WTC11 (cell line): ENCODE measurements around the gene IMMP1L. TPM values are rescaled to one million over a fixed set of nuclear protein-coding genes. Genes with fewer than 3 reads are reported as not detected.
A peak's percentile ranks its signal among the peaks of the same experiment; 100 is the strongest.

Experiments
- ATAC-seq: fragments of 200-7000 bp; cut with Tn5 transposase; 2 replicates; pipeline ENCODE4 v1.10.0; 2021; ENCODE audit warnings: mild to moderate bottlenecking, moderate library complexity
- CTCF ChIA-PET: fragments of 300-600 bp; sonication (Branson Sonifier 250); formaldehyde crosslinking; loops from one replicate; lab custom pipeline; 2021; ENCODE audit warnings: antibody characterized with exemption; lab: Charles Lee
- POLR2A ChIA-PET: fragments of 350-600 bp; sonication (Branson Sonifier 250); formaldehyde crosslinking; loops from one replicate; lab custom pipeline; 2021; ENCODE audit warnings: antibody characterized with exemption; lab: Charles Lee
- DNase-seq: peaks from one replicate; pipeline ENCODE4 v3.0.0; 2021; ENCODE audit warnings: low spot score
- H3K27ac Mint-ChIP-seq: 2 replicates; pipeline ENCODE4 v1.8.0; 2021; ENCODE audit warnings: mixed read lengths
- H3K27me3 Mint-ChIP-seq: 2 replicates; pipeline ENCODE4 v1.8.0; 2021; ENCODE audit warnings: low read depth, mild to moderate bottlenecking, moderate library complexity, mixed read lengths
- H3K36me3 Mint-ChIP-seq: 2 replicates; pipeline ENCODE4 v1.8.0; 2021; ENCODE audit warnings: mixed read lengths
- H3K4me1 Mint-ChIP-seq: 2 replicates; pipeline ENCODE4 v1.8.0; 2022; ENCODE audit warnings: mixed read lengths
- H3K4me3 Mint-ChIP-seq: 2 replicates; pipeline ENCODE4 v1.8.0; 2021; ENCODE audit warnings: mild to moderate bottlenecking, moderate library complexity, mixed read lengths
- H3K9me3 Mint-ChIP-seq: 2 replicates; pipeline ENCODE4 v1.8.0; 2021; ENCODE audit warnings: mixed read lengths
- CBFB ChIP-seq: sonication (generic); formaldehyde crosslinking; IDR thresholded peaks from 2 replicates; pipeline ENCODE4 v1.8.1; 2022; ENCODE audit warnings: mild to moderate bottlenecking, low read depth, missing genetic modification reagents
- EMX1 ChIP-seq: fragments of 250-450 bp; sonication (Bioruptor Pico); IDR thresholded peaks from 2 replicates; pipeline ENCODE4 v1.8.0; 2021; ENCODE audit warnings: mild to moderate bottlenecking
- FOXP1 ChIP-seq: sonication (generic); formaldehyde crosslinking; IDR thresholded peaks from 2 replicates; pipeline ENCODE4 v1.8.0; 2022; ENCODE audit warnings: missing genetic modification reagents, mild to moderate bottlenecking, moderate library complexity, borderline replicate concordance
- GABPB1 ChIP-seq: sonication (generic); formaldehyde crosslinking; IDR thresholded peaks from 2 replicates; pipeline ENCODE4 v1.8.1; 2023; ENCODE audit warnings: mild to moderate bottlenecking, missing genetic modification reagents
- IRF1 ChIP-seq: sonication (generic); formaldehyde crosslinking; IDR thresholded peaks from 2 replicates; pipeline ENCODE4 v1.8.0; 2023; ENCODE audit warnings: missing genetic modification reagents
- MYBL2 ChIP-seq: sonication (generic); formaldehyde crosslinking; IDR thresholded peaks from 2 replicates; pipeline ENCODE4 v1.8.1; 2023; ENCODE audit warnings: mild to moderate bottlenecking, moderate library complexity, missing genetic modification reagents
- NFATC4 ChIP-seq: fragments of 250-450 bp; sonication (Bioruptor Pico); IDR thresholded peaks from 2 replicates; pipeline ENCODE4 v1.9.0; 2021; ENCODE audit warnings: mild to moderate bottlenecking
- NFYB ChIP-seq: sonication (generic); formaldehyde crosslinking; conservative IDR thresholded peaks from 2 replicates; pipeline ENCODE4 v1.8.0; 2022; ENCODE audit warnings: low read depth, missing genetic modification reagents
- NR3C1 ChIP-seq: sonication (generic); formaldehyde crosslinking; conservative IDR thresholded peaks from 2 replicates; pipeline ENCODE4 v1.8.1; 2023; ENCODE audit warnings: low read depth, mild to moderate bottlenecking, missing genetic modification reagents
- RELA ChIP-seq: sonication (generic); formaldehyde crosslinking; IDR thresholded peaks from 2 replicates; pipeline ENCODE4 v1.8.1; 2022; ENCODE audit warnings: missing genetic modification reagents, mild to moderate bottlenecking, borderline replicate concordance
- TEAD1 ChIP-seq: sonication (generic); formaldehyde crosslinking; IDR thresholded peaks from 2 replicates; pipeline ENCODE4 v1.8.0; 2022; ENCODE audit warnings: mild to moderate bottlenecking, missing genetic modification reagents
- TEAD4 ChIP-seq: sonication (generic); formaldehyde crosslinking; IDR thresholded peaks from 2 replicates; pipeline ENCODE4 v1.8.0; 2022; ENCODE audit warnings: mild to moderate bottlenecking, missing genetic modification reagents
- USF1 ChIP-seq: sonication (generic); formaldehyde crosslinking; IDR thresholded peaks from 2 replicates; pipeline ENCODE4 v1.8.0; 2022; ENCODE audit warnings: mild to moderate bottlenecking, missing genetic modification reagents
- ZNF121 ChIP-seq: sonication (generic); formaldehyde crosslinking; IDR thresholded peaks from 2 replicates; pipeline ENCODE4 v1.8.0; 2023; ENCODE audit warnings: missing genetic modification reagents
- ZNF219 ChIP-seq: sonication (generic); formaldehyde crosslinking; IDR thresholded peaks from 2 replicates; pipeline ENCODE4 v1.8.0; 2023; ENCODE audit warnings: missing genetic modification reagents, mild to moderate bottlenecking, borderline replicate concordance
- ZNF396 ChIP-seq: fragments of 250-450 bp; sonication (Bioruptor Pico); IDR thresholded peaks from 2 replicates; pipeline ENCODE4 v1.8.0; 2021; ENCODE audit warnings: mild to moderate bottlenecking, moderate library complexity, borderline replicate concordance
- ZNF423 ChIP-seq: fragments of 250-450 bp; sonication (Bioruptor Pico); IDR thresholded peaks from 2 replicates; pipeline ENCODE4 v2.1.2; 2022; ENCODE audit warnings: mild to moderate bottlenecking, moderate library complexity
- ZNF671 ChIP-seq: fragments of 250-450 bp; sonication (Bioruptor Pico); IDR thresholded peaks from 2 replicates; pipeline ENCODE4 v1.8.0; 2021; ENCODE audit warnings: mild to moderate bottlenecking
- total RNA-seq: library from RNA; stranded (reverse); gene quantifications from 3 replicates; pipeline ENCODE4 v1.2.3, GENCODE V29; 2021
- TF ChIP-seq, protein P1 (sequence below): fragments of 250-450 bp; sonication (Bioruptor Pico); IDR thresholded peaks from 2 replicates; pipeline ENCODE4 v1.9.0; 2021; ENCODE audit warnings: moderate library complexity, mild to moderate bottlenecking, inconsistent platforms, borderline replicate concordance
- TF ChIP-seq, protein P2 (sequence below): fragments of 250-450 bp; sonication (Bioruptor Pico); IDR thresholded peaks from 2 replicates; pipeline ENCODE4 v2.1.2; 2022; ENCODE audit warnings: mild to moderate bottlenecking, moderate library complexity
- TF ChIP-seq, protein P3 (sequence below): sonication (generic); formaldehyde crosslinking; IDR thresholded peaks from 2 replicates; pipeline ENCODE4 v1.8.1; 2022; ENCODE audit warnings: mild to moderate bottlenecking, missing genetic modification reagents, moderate library complexity, borderline replicate concordance

The IMMP1L gene
- total RNA-seq, 1 experiment from 2014 or later, result 29.6 TPM

DNA sequence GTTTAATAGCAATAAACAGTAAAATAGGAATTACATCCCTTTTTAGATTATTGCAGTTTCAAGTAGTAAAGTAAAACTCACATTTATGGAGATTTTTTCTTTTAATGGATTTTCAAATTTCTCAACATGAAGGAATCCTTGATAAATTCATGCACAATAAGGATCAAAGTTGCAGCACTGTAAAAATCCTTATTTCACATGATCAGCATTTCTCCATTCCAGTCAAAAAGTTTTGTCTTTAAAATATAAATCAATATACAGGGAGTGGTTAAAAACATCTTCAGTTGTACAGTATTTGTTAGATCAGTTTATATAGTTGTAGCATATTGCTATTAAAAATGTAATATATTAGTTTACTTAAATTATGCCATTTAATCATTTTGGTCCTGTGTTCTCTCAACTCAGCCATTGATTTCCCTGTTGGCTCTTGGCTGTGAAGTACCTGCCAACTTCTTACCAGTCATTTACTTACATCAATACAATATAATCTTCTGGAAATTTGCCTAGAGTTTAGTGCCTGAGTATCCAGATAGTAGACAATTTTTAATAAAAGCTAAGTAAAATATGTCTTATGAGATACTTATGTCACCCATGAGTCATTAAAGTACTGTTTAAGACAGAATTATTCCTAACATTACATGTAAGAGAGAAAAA, 12.2 kb upstream of the IMMP1L start:
- CTCF ChIA-PET, result no interaction called here
- DNase-seq, result no peak
- Mint-ChIP-seq H3K9me3 (peaks cover 4% of the 10 kb centered on the region; the same call in 1 of the 2 replicates), H3K27ac (no peak overlapping the region), H3K27me3 (no peaks in the 10 kb centered on the region), H3K4me3 (no peak overlapping the region), H3K36me3 (peaks cover 4% of the 10 kb centered on the region; the same call in 1 of the 2 replicates), H3K4me1 (no peaks in the 10 kb centered on the region)
- ATAC-seq, result no peak
- POLR2A ChIA-PET, result no interaction called here
- TF ChIP-seq NR3C1 (no peak), FOXP1 (no peak), USF1 (CRISPR knock-in tag) (no peak), CBFB (CRISPR knock-in tag) (no peak), TEAD4 (CRISPR knock-in tag) (no peak), NFATC4 (CRISPR knock-in tag) (no peak)

- H3K36me3 Mint-ChIP-seq, result 0 out of 2 replicates have a peak, but pooled peaks cover 3% of the 10 kb centered on the region
- ATAC-seq (no peak), DNase-seq (no peak)
- TF ChIP-seq ZNF396 (no peak), GABPB1 (CRISPR knock-in tag) (no peak), EMX1 (CRISPR knock-in tag) (no peak), ZNF423 (CRISPR knock-in tag) (no peak), ZNF671 (no peak), ZNF121 (CRISPR knock-in tag) (no peak)
- TF ChIP-seq, protein P1, sequence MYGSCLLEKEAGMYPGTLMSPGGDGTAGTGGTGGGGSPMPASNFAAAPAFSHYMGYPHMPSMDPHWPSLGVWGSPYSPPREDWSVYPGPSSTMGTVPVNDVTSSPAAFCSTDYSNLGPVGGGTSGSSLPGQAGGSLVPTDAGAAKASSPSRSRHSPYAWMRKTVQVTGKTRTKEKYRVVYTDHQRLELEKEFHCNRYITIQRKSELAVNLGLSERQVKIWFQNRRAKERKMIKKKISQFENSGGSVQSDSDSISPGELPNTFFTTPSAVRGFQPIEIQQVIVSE (CRISPR knock-in tag), result no peak
- TF ChIP-seq, protein P2, sequence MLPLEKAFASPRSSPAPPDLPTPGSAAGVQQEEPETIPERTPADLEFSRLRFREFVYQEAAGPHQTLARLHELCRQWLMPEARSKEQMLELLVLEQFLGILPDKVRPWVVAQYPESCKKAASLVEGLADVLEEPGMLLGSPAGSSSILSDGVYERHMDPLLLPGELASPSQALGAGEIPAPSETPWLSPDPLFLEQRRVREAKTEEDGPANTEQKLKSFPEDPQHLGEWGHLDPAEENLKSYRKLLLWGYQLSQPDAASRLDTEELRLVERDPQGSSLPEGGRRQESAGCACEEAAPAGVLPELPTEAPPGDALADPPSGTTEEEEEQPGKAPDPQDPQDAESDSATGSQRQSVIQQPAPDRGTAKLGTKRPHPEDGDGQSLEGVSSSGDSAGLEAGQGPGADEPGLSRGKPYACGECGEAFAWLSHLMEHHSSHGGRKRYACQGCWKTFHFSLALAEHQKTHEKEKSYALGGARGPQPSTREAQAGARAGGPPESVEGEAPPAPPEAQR (CRISPR knock-in tag), result no peak
- TF ChIP-seq, protein P3, sequence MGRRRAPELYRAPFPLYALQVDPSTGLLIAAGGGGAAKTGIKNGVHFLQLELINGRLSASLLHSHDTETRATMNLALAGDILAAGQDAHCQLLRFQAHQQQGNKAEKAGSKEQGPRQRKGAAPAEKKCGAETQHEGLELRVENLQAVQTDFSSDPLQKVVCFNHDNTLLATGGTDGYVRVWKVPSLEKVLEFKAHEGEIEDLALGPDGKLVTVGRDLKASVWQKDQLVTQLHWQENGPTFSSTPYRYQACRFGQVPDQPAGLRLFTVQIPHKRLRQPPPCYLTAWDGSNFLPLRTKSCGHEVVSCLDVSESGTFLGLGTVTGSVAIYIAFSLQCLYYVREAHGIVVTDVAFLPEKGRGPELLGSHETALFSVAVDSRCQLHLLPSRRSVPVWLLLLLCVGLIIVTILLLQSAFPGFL, result no peak
- CTCF ChIA-PET, result interaction anchor here (2.0 kb wide), 1 partner anchor 129 kb away, joined by 4 read pairs; no protein-coding TSS in a partner anchor
- H3K4me3 Mint-ChIP-seq, result no peak overlapping the region
- H3K27me3 Mint-ChIP-seq, result no peaks in the 10 kb centered on the region
- POLR2A ChIA-PET, result no interaction called here
- H3K4me1 Mint-ChIP-seq, result peaks cover 22% of the 10 kb centered on the region
- no peak overlapping the region for H3K27ac Mint-ChIP-seq
- H3K9me3 Mint-ChIP-seq, result no peaks in the 10 kb centered on the region
Observed at GRCh38 chr11:31512117-31512516, 2.7 kb upstream of the IMMP1L start.

- Mint-ChIP-seq H3K4me3 (peak overlapping the region; percentile 96), H3K27ac (peak overlapping the region; percentile 86), H3K36me3 (0 out of 2 replicates have a peak, but pooled peaks cover 4% of the 10 kb centered on the region), H3K4me1 (peaks cover 26% of the 10 kb centered on the region), H3K9me3 (no peaks in the 10 kb centered on the region), H3K27me3 (no peaks in the 10 kb centered on the region)
- no peak for TF ChIP-seq RELA
- TF ChIP-seq ZNF219, result no peak
- TF ChIP-seq MYBL2 (CRISPR knock-in tag), result no peak
- no peak for TF ChIP-seq IRF1 (CRISPR knock-in tag)
- no peak for TF ChIP-seq NFYB (CRISPR knock-in tag)
- TF ChIP-seq ZNF423 (CRISPR knock-in tag), result no peak
- no peak for TF ChIP-seq FOXP1
- no peak for TF ChIP-seq TEAD1 (CRISPR knock-in tag)
- POLR2A ChIA-PET, result no interaction called here
- DNase-seq (no peak), ATAC-seq (no peak)
- CTCF ChIA-PET, result no interaction called here
Observed at GRCh38 chr11:31509051-31509428, 382 bp downstream of the IMMP1L start.
